PC-9 (cell line): ENCODE data around the gene MRPL34. TPM values are rescaled to one million over a fixed set of nuclear protein-coding genes. Genes with fewer than 3 reads are reported as not detected.
"Not testable (repeated sequence)": the region's sequence is repeated elsewhere in the genome, so short reads cannot be mapped to it uniquely, and the experiment has no call there.

Experiments used
- BruUV-seq: library from RNA; stranded (reverse); fragments of 400-500 nt; replicated peaks from 2 replicates; lab custom pipeline; 2021; lab: Mats Ljungman, UMichigan
- CTCF ChIA-PET: fragments of 300-600 bp; sonication (Branson Sonifier 250); formaldehyde crosslinking; loops from one replicate; lab custom pipeline; 2022; ENCODE audit warnings: antibody characterized with exemption; lab: Charles Lee
- POLR2A ChIA-PET: fragments of 300-600 bp; sonication (Branson Sonifier 250); formaldehyde crosslinking; loops from one replicate; lab custom pipeline; 2022; ENCODE audit warnings: antibody characterized with exemption; ENCODE audit not compliant: unreplicated experiment; lab: Charles Lee
- DNase-seq, 2 experiments: peaks; one replicate each; pipeline versions ENCODE4 v3.0.0 to v3.0.0-alpha.2; 2015 to 2022; ENCODE audit warnings: mixed read lengths in 1 of 2
- H2AFZ ChIP-seq: fragments of 200-600 bp; sonication (generic); 2 replicates; pipeline ENCODE4 v1.8.1; 2017; ENCODE audit warnings: antibody characterized with exemption
- H3F3A ChIP-seq: fragments of 200-600 bp; sonication (generic); 2 replicates; pipeline ENCODE4 v1.8.1; 2017; ENCODE audit warnings: antibody characterized with exemption, mild to moderate bottlenecking, low read depth; ENCODE audit not compliant: insufficient read depth
- H3K27ac ChIP-seq: fragments of 200-600 bp; sonication (generic); 2 replicates; pipeline ENCODE4 v1.6.1; 2016; ENCODE audit warnings: mixed run types
- H3K27me3 ChIP-seq: fragments of 200-600 bp; sonication (generic); 2 replicates; pipeline ENCODE4 v1.6.1; 2016; ENCODE audit warnings: low read depth, mixed run types; ENCODE audit not compliant: insufficient read depth
- H3K36me3 ChIP-seq: fragments of 200-600 bp; sonication (generic); 2 replicates; pipeline ENCODE4 v1.6.1; 2016; ENCODE audit warnings: low read depth, mixed run types
- H3K4me1 ChIP-seq: fragments of 200-600 bp; sonication (generic); replicated peaks from 2 replicates; pipeline ENCODE4 v1.6.1; 2016; ENCODE audit warnings: mixed run types; ENCODE audit not compliant: insufficient read depth
- H3K4me2 ChIP-seq: fragments of 200-600 bp; sonication (generic); 2 replicates; pipeline ENCODE4 v1.6.1; 2017; ENCODE audit warnings: mixed run types
- H3K4me3 ChIP-seq: fragments of 200-600 bp; sonication (generic); 2 replicates; pipeline ENCODE4 v1.6.1; 2016; ENCODE audit warnings: mixed run types
- H3K79me2 ChIP-seq: fragments of 200-600 bp; sonication (generic); 2 replicates; pipeline ENCODE4 v1.6.1; 2017; ENCODE audit warnings: low read depth, mixed run types
- H3K9me2 ChIP-seq: fragments of 200-600 bp; sonication (generic); 2 replicates; pipeline ENCODE4 v1.8.1; 2017; ENCODE audit warnings: mild to moderate bottlenecking; ENCODE audit not compliant: insufficient read depth
- H3K9me3 ChIP-seq: fragments of 200-600 bp; sonication (generic); 2 replicates; pipeline ENCODE4 v1.8.1; 2016; ENCODE audit warnings: low read depth; ENCODE audit not compliant: insufficient read depth
- H4K20me1 ChIP-seq: fragments of 200-600 bp; sonication (generic); 2 replicates; pipeline ENCODE4 v1.8.1; 2017; ENCODE audit not compliant: insufficient read depth
- EZH2 ChIP-seq: fragments of 200-600 bp; sonication (generic); IDR thresholded peaks from 2 replicates; pipeline ENCODE4 v1.8.0; 2017; ENCODE audit warnings: antibody characterized with exemption, low read depth
- intact Hi-C: fragments of 100-400 bp; cut with micrococcal nuclease; formaldehyde crosslinking; loops from one replicate; pipeline ENCODE4 v1.10.0; 2022; ENCODE audit not compliant: unreplicated experiment
- total RNA-seq: library from RNA; stranded (reverse); gene quantifications from 2 replicates; pipeline ENCODE4 v1.2.3, GENCODE V29; 2021
- TF ChIP-seq, protein P1 (sequence below): fragments of 200-600 bp; sonication (generic); conservative IDR thresholded peaks from 2 replicates; pipeline ENCODE4 v1.6.1; 2017; ENCODE audit warnings: mixed run types, antibody characterized with exemption, mild to moderate bottlenecking, moderate library complexity

Gene MRPL34
- total RNA-seq, 1 experiment from 2014 or later = 64.8 TPM

DNA sequence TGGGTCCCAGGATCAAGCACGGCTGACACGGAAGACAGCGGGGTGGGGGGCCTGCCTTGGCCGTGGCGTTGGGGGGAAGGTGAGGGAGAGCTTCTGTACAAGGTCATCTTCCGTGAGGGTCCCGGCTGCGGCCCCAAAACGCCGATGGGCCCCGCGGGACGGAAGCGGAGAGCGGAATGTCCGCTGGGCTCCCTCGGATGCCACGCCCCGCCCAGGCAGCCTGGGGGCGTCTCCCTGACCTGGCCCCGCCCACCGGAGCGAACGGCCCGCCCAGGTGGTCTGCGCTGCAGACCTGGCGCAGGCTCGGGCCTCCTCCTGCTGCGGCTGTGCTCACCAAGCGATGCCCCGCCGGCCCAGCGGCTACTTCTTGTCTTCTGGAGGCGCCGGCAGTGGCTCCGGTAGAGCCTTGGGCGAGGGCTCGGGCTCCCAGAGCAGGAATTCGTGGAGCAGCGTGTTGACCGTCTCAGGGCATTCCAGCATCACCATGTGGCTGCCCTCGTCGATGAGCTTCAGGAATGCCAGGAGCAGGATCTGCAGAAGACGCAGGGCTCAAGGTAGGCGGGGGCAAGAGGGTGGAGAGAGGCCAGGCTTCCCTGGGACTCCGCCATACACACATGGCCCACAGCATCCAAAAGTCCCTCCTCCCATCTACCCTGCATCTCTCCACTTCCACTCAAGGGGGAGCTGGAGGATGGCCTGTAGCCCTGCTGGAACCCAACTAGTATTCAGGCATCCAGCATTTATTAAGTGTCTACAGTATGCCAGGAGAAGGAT is 13.2 kb upstream of the MRPL34 start:
- Histone ChIP-seq H3K36me3 (no peaks in the 10 kb centered on the region; the same call in 1 of the 2 replicates), H3K9me2 (no peaks in the 10 kb centered on the region), H3F3A (peaks cover 55% of the 10 kb centered on the region), H3K27ac (peak overlapping the region; percentile 63), H3K27me3 (no peaks in the 10 kb centered on the region), H4K20me1 (0 out of 2 replicates have a peak, but pooled peaks cover 5% of the 10 kb centered on the region), H3K9me3 (no peaks in the 10 kb centered on the region), H3K4me2 (peak overlapping the region; percentile 93), H3K79me2 (peaks cover 22% of the 10 kb centered on the region), H3K4me1 (peaks cover 35% of the 10 kb centered on the region), H3K4me3 (peak overlapping the region; percentile 65), H2AFZ (peak overlapping the region; percentile 92)
- POLR2A ChIA-PET = interaction anchor here (0.6 kb wide), 1 partner anchor 127 kb away, joined by 4 read pairs; the partner anchor contains the start of gene MVB12A
- intact Hi-C loops = loop anchor here (2.0 to 5.0 kb wide), 2 partner anchors 35 to 94 kb away; no protein-coding TSS in a partner anchor
- CTCF ChIA-PET = interaction anchor here (0.5 to 1.2 kb wide), 10 partner anchors 13 to 545 kb away, joined by 3 to 9 read pairs (median 4); partner anchors contain the start of gene MRPL34
- BruUV-seq = no TSS peak
- DNase-seq = peak; percentile 86 to 89
- TF ChIP-seq, protein P1, sequence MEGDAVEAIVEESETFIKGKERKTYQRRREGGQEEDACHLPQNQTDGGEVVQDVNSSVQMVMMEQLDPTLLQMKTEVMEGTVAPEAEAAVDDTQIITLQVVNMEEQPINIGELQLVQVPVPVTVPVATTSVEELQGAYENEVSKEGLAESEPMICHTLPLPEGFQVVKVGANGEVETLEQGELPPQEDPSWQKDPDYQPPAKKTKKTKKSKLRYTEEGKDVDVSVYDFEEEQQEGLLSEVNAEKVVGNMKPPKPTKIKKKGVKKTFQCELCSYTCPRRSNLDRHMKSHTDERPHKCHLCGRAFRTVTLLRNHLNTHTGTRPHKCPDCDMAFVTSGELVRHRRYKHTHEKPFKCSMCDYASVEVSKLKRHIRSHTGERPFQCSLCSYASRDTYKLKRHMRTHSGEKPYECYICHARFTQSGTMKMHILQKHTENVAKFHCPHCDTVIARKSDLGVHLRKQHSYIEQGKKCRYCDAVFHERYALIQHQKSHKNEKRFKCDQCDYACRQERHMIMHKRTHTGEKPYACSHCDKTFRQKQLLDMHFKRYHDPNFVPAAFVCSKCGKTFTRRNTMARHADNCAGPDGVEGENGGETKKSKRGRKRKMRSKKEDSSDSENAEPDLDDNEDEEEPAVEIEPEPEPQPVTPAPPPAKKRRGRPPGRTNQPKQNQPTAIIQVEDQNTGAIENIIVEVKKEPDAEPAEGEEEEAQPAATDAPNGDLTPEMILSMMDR = peak; percentile 77
- no peak for TF ChIP-seq EZH2

DNA sequence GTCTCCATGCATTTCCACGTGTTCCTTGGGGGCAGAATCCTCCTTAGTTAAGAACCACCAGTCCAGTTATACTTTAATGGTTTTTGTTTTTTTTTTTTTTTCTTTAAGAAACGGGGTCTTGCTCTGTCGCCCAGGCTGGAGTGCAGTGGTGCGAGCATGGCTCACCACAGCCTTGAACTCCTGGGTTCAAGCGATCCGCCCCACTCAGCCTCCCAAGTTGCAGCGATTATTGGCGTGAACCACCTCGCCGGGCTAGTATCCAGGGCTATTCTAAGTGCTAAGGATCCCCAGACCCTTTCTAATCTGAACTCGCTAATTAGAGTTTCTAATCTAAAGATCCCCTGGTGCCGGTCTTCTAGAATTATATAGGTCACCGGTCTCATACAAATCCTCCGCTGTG is 12.1 kb upstream of the MRPL34 start:
- 0 out of 2 replicates have a peak, but pooled peaks cover 5% of the 10 kb centered on the region for H4K20me1 ChIP-seq
- 0 out of 2 replicates have a peak overlapping the region, but pooled peaks have one; percentile 15 for H3K4me2 ChIP-seq
- H3K9me2 ChIP-seq = no peaks in the 10 kb centered on the region
- no peaks in the 10 kb centered on the region for H3K27me3 ChIP-seq
- peak in 1 of 2 experiments; percentile 9 for DNase-seq
- intact Hi-C loops = loop anchor here (2.0 to 5.0 kb wide), 2 partner anchors 34 to 93 kb away; no protein-coding TSS in a partner anchor
- H3K79me2 ChIP-seq = peaks cover 26% of the 10 kb centered on the region
- H3K36me3 ChIP-seq = no peaks in the 10 kb centered on the region; the same call in 1 of the 2 replicates
- no peak overlapping the region for H3K27ac ChIP-seq
- BruUV-seq = TSS peak; percentile 39
- H3F3A ChIP-seq = peaks cover 61% of the 10 kb centered on the region
- no peak overlapping the region for H3K4me3 ChIP-seq
- peaks cover 37% of the 10 kb centered on the region for H3K4me1 ChIP-seq
- no peak for TF ChIP-seq EZH2
- TF ChIP-seq, protein P1 = no peak
- no peaks in the 10 kb centered on the region for H3K9me3 ChIP-seq
- CTCF ChIA-PET = interaction anchor here (0.7 kb wide), 2 partner anchors 33 to 97 kb away, joined by 3 to 4 read pairs; no protein-coding TSS in a partner anchor
- POLR2A ChIA-PET = no interaction called here
- no peak overlapping the region for H2AFZ ChIP-seq

- BruUV-seq = no TSS peak
- Histone ChIP-seq H3K9me3 (no peaks in the 10 kb centered on the region), H3K79me2 (peaks cover 30% of the 10 kb centered on the region), H2AFZ (no peak overlapping the region), H3K27ac (no peak overlapping the region), H3F3A (peaks cover 68% of the 10 kb centered on the region), H3K27me3 (no peaks in the 10 kb centered on the region), H3K4me2 (0 out of 2 replicates have a peak overlapping the region, but pooled peaks have one; percentile 15), H4K20me1 (0 out of 2 replicates have a peak, but pooled peaks cover 5% of the 10 kb centered on the region), H3K36me3 (no peaks in the 10 kb centered on the region; the same call in 1 of the 2 replicates), H3K4me3 (no peak overlapping the region), H3K9me2 (no peaks in the 10 kb centered on the region), H3K4me1 (peaks cover 37% of the 10 kb centered on the region)
- intact Hi-C loops = loop anchor here (5.0 kb wide), 1 partner anchor 33 kb away; no protein-coding TSS in a partner anchor
- TF ChIP-seq, protein P1 = no peak
- TF ChIP-seq EZH2 = no peak
- POLR2A ChIA-PET = no interaction called here
- DNase-seq = peak in 1 of 2 experiments; percentile 36
- CTCF ChIA-PET = interaction anchor here (0.5 kb wide), 1 partner anchor 154 kb away, joined by 3 read pairs; no protein-coding TSS in a partner anchor
These were observed 11.4 kb upstream of the MRPL34 start for GRCh38 chr19:17294051-17294891.

DNA sequence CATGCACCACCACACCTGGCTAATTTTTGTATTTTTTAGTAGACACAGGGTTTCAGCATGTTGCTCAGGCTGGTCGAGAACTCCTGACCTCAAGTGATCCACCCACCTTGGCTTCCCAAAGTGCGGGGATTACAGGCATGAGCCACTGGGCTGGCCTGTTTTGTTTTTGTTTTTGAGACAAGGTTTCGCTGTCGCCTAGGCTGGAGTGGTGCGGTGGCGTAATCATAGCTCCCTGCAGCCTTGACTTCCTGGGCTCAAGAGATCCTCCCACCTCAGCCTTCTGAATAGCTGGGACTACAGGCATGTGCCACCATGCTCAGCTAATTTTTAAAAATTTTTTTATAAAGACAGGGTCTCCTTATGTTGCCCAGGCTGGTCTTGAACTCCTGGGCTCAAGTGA is 10.1 kb upstream of the MRPL34 start:
- intact Hi-C loops, H3K4me3 ChIP-seq, H3K36me3 ChIP-seq, BruUV-seq, H3K9me3 ChIP-seq, H2AFZ ChIP-seq, H3K27me3 ChIP-seq, POLR2A ChIA-PET, H3K9me2 ChIP-seq, DNase-seq, CTCF ChIA-PET, H4K20me1 ChIP-seq: not testable (repeated sequence)
- peak overlapping the region; percentile 57 for H3K27ac ChIP-seq
- peaks cover 36% of the 10 kb centered on the region for H3K79me2 ChIP-seq
- H3K4me2 ChIP-seq = 0 out of 2 replicates have a peak overlapping the region, but pooled peaks have one; percentile 17
- H3F3A ChIP-seq = peaks cover 68% of the 10 kb centered on the region
- peaks cover 37% of the 10 kb centered on the region for H3K4me1 ChIP-seq
